K562 (cell line): ENCODE data around the gene HEMK1. TPM values are rescaled to one million over a fixed set of nuclear protein-coding genes. Genes with fewer than 3 reads are reported as not detected.

ENCODE experiments used
- CREB1 ChIP-seq, 2 experiments: sonication (generic) in 1 of 2; formaldehyde crosslinking in 1 of 2; IDR thresholded peaks; 2 replicates each; pipeline versions ENCODE4 v1.6.1 to v1.8.0; 2012 to 2022; ENCODE audit warnings: inconsistent platforms in 1 of 2, mild to moderate bottlenecking in 1 of 2, missing genetic modification reagents in 1 of 2, moderate library complexity in 1 of 2
- GABPB2 ChIP-seq: fragments of 250-450 bp; sonication (Bioruptor Pico); conservative IDR thresholded peaks from 2 replicates; pipeline ENCODE4 v1.5.1; 2021; ENCODE audit warnings: mild to moderate bottlenecking
- HDAC1 ChIP-seq, 2 experiments: fragments of 450-650 bp; IDR thresholded peaks; 2 replicates each; pipeline ENCODE4 v1.6.1; 2016 to 2017; ENCODE audit warnings: inconsistent platforms in 1 of 2, mild to moderate bottlenecking in 1 of 2, moderate library complexity in 1 of 2
- KDM4B ChIP-seq, 2 experiments: fragments of 450-650 bp in 1 of 2; sonication (generic) in 1 of 2; IDR thresholded peaks; 2 replicates each; pipeline ENCODE4 v1.6.1; 2016 to 2017; ENCODE audit warnings: borderline replicate concordance in 2 of 2, antibody characterized with exemption in 1 of 2, low read depth in 1 of 2, mild to moderate bottlenecking in 1 of 2
- KLF1 ChIP-seq: fragments of 450-650 bp; IDR thresholded peaks from 2 replicates; pipeline ENCODE4 v1.6.1; 2016; ENCODE audit warnings: missing genetic modification characterization, missing compliant biosample characterization
- MAFF ChIP-seq: IDR thresholded peaks from 2 replicates; pipeline ENCODE4 v1.6.1; 2012; ENCODE audit warnings: low read length, improper control_type of control experiment
- STAT6 ChIP-seq: sonication (generic); formaldehyde crosslinking; IDR thresholded peaks from 2 replicates; pipeline ENCODE4 v1.8.1; 2023; ENCODE audit warnings: mild to moderate bottlenecking, missing genetic modification reagents
- VEZF1 ChIP-seq: fragments of 200-800 bp; sonication (Bioruptor generic); IDR thresholded peaks from 2 replicates; pipeline ENCODE4 v1.6.1; 2017; ENCODE audit warnings: missing genetic modification characterization, missing compliant biosample characterization
- ZNF280B ChIP-seq: fragments of 250-450 bp; sonication (Bioruptor Pico); IDR thresholded peaks from 2 replicates; pipeline ENCODE4 v1.5.1; 2021; ENCODE audit warnings: mild to moderate bottlenecking
- ZNF318 ChIP-seq, 2 experiments: fragments of 450-650 bp; IDR thresholded peaks; 2 replicates each; pipeline ENCODE4 v1.6.1; 2016; ENCODE audit warnings: mild to moderate bottlenecking in 2 of 2, borderline replicate concordance in 1 of 2, low read depth in 1 of 2, moderate library complexity in 1 of 2
- polyA plus RNA-seq, 8 experiments: library from polyadenylated mRNA; depleted of rRNA in 4 of 8; stranded (reverse) in 5 of 8; unstranded in 3 of 8; fragments of >200 nt; fragmentation: Nextera tagmentation in 2 of 8; fragmentation: Illumina TruSeq in 1 of 8; extraction: Ambion mirVana in 2 of 8; extraction: Trizol in 1 of 8; gene quantifications; 2 replicates each; pipeline versions ENCODE4 v1.2.1 to v1.2.3, GENCODE V29; 2011 to 2014; ENCODE audit warnings: inconsistent platforms in 1 of 8, missing spikeins in 1 of 8
- total RNA-seq, 7 experiments: library from RNA; depleted of rRNA in 6 of 7; stranded (reverse); fragments of >200 nt in 6 of 7; fragmentation: Illumina TruSeq in 2 of 7; extraction: Trizol in 2 of 7; gene quantifications; 2 replicates each; pipeline versions ENCODE4 v1.2.1 to v1.2.3, GENCODE V29; 2011 to 2021; ENCODE audit warnings: low replicate concordance in 1 of 7

Gene HEMK1
- total and polyA plus RNA-seq, 9 of the 15 experiments (the other 6 are each of a cell fraction or from before 2014, with no cell fraction given): 2.0 to 16.8 (median 11.4) TPM

DNA sequence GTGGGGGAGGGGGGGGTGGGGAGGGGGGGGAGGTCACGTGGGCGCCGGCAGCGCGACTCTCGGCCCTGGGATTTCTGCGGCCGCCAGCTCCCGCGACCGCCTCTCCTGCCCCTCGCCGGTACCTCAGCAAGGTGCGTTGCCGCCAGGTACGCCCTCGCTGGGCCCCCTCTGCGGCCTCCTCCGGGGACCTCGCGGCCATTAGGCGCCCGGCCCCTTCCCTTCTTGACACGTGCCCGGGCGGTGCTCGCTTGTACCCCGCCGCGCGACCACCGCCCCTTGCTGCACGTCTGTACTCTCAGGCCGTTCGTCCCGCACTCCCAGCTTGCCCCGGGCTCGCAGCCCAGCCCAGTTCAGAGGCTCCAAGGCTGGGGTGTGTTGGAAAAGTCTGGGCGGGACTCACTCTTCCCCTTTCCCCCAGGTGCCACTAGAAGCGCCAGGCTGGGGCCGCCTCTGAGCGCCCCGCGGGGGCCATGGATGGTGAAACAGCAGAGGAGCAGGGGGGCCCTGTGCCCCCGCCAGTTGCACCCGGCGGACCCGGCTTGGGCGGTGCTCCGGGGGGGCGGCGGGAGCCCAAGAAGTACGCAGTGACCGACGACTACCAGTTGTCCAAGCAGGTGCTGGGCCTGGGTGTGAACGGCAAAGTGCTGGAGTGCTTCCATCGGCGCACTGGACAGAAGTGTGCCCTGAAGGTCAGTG is 47.9 kb downstream of the HEMK1 start, which contains the start of gene MAPKAPK3 (continued):
- TF ChIP-seq ZNF318 (IDR thresholded peaks at IDR 0.05; ENCODE audit: borderline replicate concordance in 1 of 2, low read depth in 1 of 2): no peak
- peak in 1 of 2 experiments; percentile 31; a peak in 2 of 4 replicates for TF ChIP-seq HDAC1 (IDR thresholded peaks at IDR 0.05)
- peak; percentile 100 for TF ChIP-seq VEZF1 (CRISPR knock-in tag)
- no peak for TF ChIP-seq MAFF
- no peak for TF ChIP-seq KLF1 (tag)
- no peak for TF ChIP-seq GABPB2
- TF ChIP-seq CREB1 (IDR thresholded peaks at IDR 0.05): no peak
- peak; percentile 3; the same call in 1 of the 2 replicates for TF ChIP-seq CREB1 (CRISPR knock-in tag; IDR thresholded peaks at IDR 0.05)
- no peak for TF ChIP-seq ZNF280B
- TF ChIP-seq STAT6 (CRISPR knock-in tag): no peak
- TF ChIP-seq KDM4B (IDR thresholded peaks at IDR 0.05; ENCODE audit: borderline replicate concordance in 2 of 2, low read depth in 1 of 2): 0 out of 4 replicates have a peak, but pooled peaks of 1 of the 2 experiments have one; percentile 17
